GM12891 (cell line): Measurements from ENCODE around the gene GRM4.

Source experiments
- POLR2A ChIP-seq: IDR thresholded peaks from 2 replicates; pipeline ENCODE4 v1.6.1; 2011; ENCODE audit warnings: low read depth, low read length, control low read depth
- POLR2AphosphoS5 ChIP-seq: IDR thresholded peaks from 2 replicates; pipeline ENCODE4 v1.6.1; 2011; ENCODE audit warnings: low read depth, low read length, control low read depth
- POU2F2 ChIP-seq: IDR thresholded peaks from 2 replicates; pipeline ENCODE4 v1.6.1; 2011; ENCODE audit warnings: low read depth, mild to moderate bottlenecking, control low read depth, low read length, moderate library complexity
- TAF1 ChIP-seq: IDR thresholded peaks from 2 replicates; pipeline ENCODE4 v1.6.1; 2011; ENCODE audit warnings: low read depth, low read length, control low read depth

DNA sequence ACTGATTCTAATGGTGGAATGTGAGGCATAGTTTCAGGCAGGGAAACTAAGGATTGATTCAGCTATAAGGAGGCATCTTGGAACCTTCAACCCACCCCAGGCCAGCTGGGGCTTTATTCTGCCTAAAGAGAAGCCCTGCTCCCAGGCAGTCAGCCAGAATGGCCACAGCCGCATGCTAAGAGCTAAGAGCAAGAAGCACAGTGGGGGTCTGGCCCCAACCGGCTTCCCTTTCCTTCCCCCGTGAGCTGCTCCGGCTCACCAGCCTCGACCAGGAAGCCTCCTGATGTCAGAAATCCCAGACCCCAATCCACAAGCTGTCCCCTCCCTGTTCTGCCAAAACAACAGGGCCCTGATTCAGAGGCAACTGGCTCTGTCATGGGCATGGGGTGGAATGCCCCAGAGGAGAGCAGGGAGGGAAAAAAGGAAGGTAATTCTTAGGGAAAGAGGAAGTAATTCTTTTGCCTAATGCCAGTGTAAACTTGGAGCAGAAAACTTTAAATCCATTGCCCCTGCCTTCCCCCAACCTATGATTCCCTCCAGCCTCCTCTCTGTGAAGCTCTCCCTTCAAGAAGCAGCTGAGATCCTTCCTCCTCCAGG is 6.9 kb downstream of the GRM4 start:
- TF ChIP-seq POLR2A (no peak), POLR2AphosphoS5 (no peak), TAF1 (no peak), POU2F2 (no peak)
